Right atrium auricular region (tissue), 2 donors: ENCODE data around the gene PSME2. TPM values are rescaled to one million over a fixed set of nuclear protein-coding genes. Genes with fewer than 3 reads are reported as not detected.

Experiments
- DNase-seq: peaks from one replicate; pipeline ENCODE4 v3.0.0-alpha.2; 2019; ENCODE audit warnings: low spot score
- H3K27ac ChIP-seq, 2 donors: fragments of 200-600 bp; sonication (generic); 1 replicate in 1 of 2; 2 replicates in 1 of 2; pipeline ENCODE4 v1.5.1; 2016 to 2019
- H3K27me3 ChIP-seq, 2 donors: fragments of 200-600 bp; sonication (generic); one replicate each; pipeline versions ENCODE4 v1.5.1 to v1.6.0; 2017 to 2019
- H3K36me3 ChIP-seq: fragments of 200-600 bp; sonication (generic); one replicate; pipeline ENCODE4 v1.5.1; 2016
- H3K4me1 ChIP-seq, 2 donors: fragments of 200-600 bp; sonication (generic); one replicate each; pipeline versions ENCODE4 v1.5.1 to v1.6.0; 2017 to 2019
- H3K4me3 ChIP-seq, 2 donors: fragments of 200-600 bp; sonication (generic); 1 replicate in 1 of 2; 2 replicates in 1 of 2; pipeline ENCODE4 v1.5.1; 2017 to 2019; ENCODE audit warnings: mild to moderate bottlenecking in 1 of 2, moderate library complexity in 1 of 2
- H3K9me3 ChIP-seq, 2 donors: fragments of 200-600 bp; sonication (generic); one replicate each; pipeline ENCODE4 v1.5.1; 2019
- CTCF ChIP-seq, 2 donors: fragments of 200-600 bp; sonication (generic); IDR thresholded peaks; one replicate each; pipeline ENCODE4 v1.5.1; 2019; ENCODE audit warnings: antibody characterized with exemption in 2 of 2
- total RNA-seq, 2 donors: library from RNA; depleted of rRNA; stranded (reverse); fragments of >200 nt; gene quantifications; one replicate each; pipeline ENCODE4 v1.1.0, GENCODE V29; 2016

The PSME2 gene
- total RNA-seq = 10 to 100 TPM; 23.1 to 40.6 TPM

- Histone ChIP-seq H3K36me3 (peaks cover 28% of the 10 kb centered on the region), H3K27me3 (no peaks in the 10 kb centered on the region), H3K4me3 (peak within 1 kb of the TSS; percentile 91 to 95), H3K27ac (peak within 1 kb of the TSS; percentile 91 to 92), H3K4me1 (peaks cover 0 to 38% of the 10 kb centered on the region in 2 donors), H3K9me3 (no peaks in the 10 kb centered on the region)
- peak; percentile 94 for DNase-seq
- no peak for TF ChIP-seq CTCF (IDR thresholded peaks at IDR 0.05)
Measured at GRCh38 chr14:24146453-24146977, at the start of gene PSME2. TSS of gene PSME2 (minus strand) at chr14:24146610. CDS start at chr14:24146581, 29 bp downstream.

- H3K4me3 ChIP-seq = peak within 1 kb of the TSS; percentile 88 to 89
- peak; percentile 87 for DNase-seq
- H3K27me3 ChIP-seq = no peaks in the 10 kb centered on the region
- peaks cover 15% of the 10 kb centered on the region for H3K36me3 ChIP-seq
- H3K4me1 ChIP-seq = peaks cover 0 to 38% of the 10 kb centered on the region in 2 donors
- TF ChIP-seq CTCF (IDR thresholded peaks at IDR 0.05) = no peak
- peak within 1 kb of the TSS; percentile 95 to 96 for H3K27ac ChIP-seq
- H3K9me3 ChIP-seq = no peaks in the 10 kb centered on the region
Measured at GRCh38 chr14:24195186-24196070, 49.0 kb upstream of the PSME2 start, which contains the start of gene TM9SF1. TSS of gene TM9SF1 (minus strand) at chr14:24195441. CDS start at chr14:24195019, 422 bp downstream.

GRCh38 chr14:24194873-24195185, 48.4 kb upstream of the PSME2 start:
- Histone ChIP-seq H3K4me3 (peak overlapping the region; percentile 88 to 89), H3K4me1 (peaks cover 0 to 38% of the 10 kb centered on the region in 2 donors), H3K36me3 (peaks cover 15% of the 10 kb centered on the region), H3K9me3 (no peaks in the 10 kb centered on the region), H3K27me3 (no peaks in the 10 kb centered on the region), H3K27ac (peak overlapping the region; percentile 95 to 96)
- DNase-seq = no peak
- no peak for TF ChIP-seq CTCF (IDR thresholded peaks at IDR 0.05)

- no peak for TF ChIP-seq CTCF (IDR thresholded peaks at IDR 0.05)
- peaks cover 15% of the 10 kb centered on the region for H3K36me3 ChIP-seq
- no peaks in the 10 kb centered on the region for H3K27me3 ChIP-seq
- no peak for DNase-seq
- H3K9me3 ChIP-seq = no peaks in the 10 kb centered on the region
- peak overlapping the region; percentile 88 to 89 for H3K4me3 ChIP-seq
- H3K4me1 ChIP-seq = peaks cover 0 to 39% of the 10 kb centered on the region in 2 donors
- H3K27ac ChIP-seq = peak overlapping the region; percentile 95 to 96
Measured at GRCh38 chr14:24194186-24194872, 47.9 kb upstream of the PSME2 start.

GRCh38 chr14:24192933-24193332, 46.5 kb upstream of the PSME2 start:
- peaks cover 15% of the 10 kb centered on the region for H3K36me3 ChIP-seq
- no peak for DNase-seq
- H3K4me3 ChIP-seq = no peak overlapping the region
- H3K4me1 ChIP-seq = peaks cover 0 to 43% of the 10 kb centered on the region in 2 donors
- no peak for TF ChIP-seq CTCF (IDR thresholded peaks at IDR 0.05)
- H3K9me3 ChIP-seq = no peaks in the 10 kb centered on the region
- H3K27me3 ChIP-seq = no peaks in the 10 kb centered on the region
- no peak overlapping the region for H3K27ac ChIP-seq
